ENCODE data around the gene SERPING1. TPM values are rescaled to one million over a fixed set of nuclear protein-coding genes. Genes with fewer than 3 reads are reported as not detected.

The SERPING1 gene
- total RNA-seq, 1 experiment from 2014 or later = 1.3 TPM

DNA sequence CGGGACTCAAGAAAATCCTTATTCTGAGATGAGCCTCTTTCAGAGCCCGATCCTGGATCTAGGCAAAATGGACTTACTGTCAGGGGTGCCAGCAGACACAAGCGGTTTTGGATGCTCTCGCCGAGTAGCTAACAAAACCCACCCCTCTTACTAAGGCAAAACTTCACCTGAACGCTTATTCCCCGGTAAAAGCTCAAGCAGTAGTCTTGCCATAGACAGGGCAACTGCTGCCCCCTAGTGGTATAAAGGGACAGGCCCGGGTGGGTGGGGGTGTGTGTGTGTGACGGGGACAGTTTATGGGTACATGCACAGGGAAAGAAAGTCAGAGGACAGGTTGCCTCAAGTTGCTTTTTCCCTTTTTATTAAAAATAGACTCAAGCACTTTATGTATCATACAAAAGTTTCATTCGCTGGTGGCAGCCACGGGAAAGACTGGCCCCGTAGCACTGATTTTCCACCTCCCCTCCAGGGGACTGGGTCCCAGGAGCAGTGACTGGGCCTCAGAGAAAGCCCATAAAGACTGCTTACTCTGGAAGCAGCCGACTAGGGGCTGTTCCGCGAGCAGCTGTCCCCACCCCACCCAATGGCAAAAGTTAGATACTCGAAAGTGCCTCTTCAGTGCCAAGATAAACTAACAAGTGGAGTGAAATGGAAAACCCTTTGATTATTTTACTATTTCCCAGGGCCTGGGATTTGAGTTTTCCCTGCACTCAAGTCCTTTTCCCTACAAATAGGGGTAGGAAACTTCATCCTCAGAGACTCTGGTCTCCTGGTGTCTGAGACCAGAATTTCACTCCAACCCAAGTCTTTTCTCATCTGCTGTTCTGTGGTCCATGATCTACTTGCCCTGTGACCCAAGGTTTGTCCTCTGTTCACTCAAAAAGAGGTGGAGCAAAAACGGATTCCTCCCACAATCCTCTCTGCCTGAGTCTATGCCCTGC, 47.5 kb downstream of the SERPING1 start:
- Histone ChIP-seq H3K4me1 (ENCODE audit: control insufficient read depth, insufficient read depth, low read length) (peaks cover 25% of the 10 kb centered on the region), H3K27ac (ENCODE audit: low read length) (no peak overlapping the region), H3K4me3 (ENCODE audit: low read depth in 2 of 2, low read length in 2 of 2) (no peak overlapping the region), H3K27me3 (ENCODE audit: control insufficient read depth, insufficient read depth, low read length) (peaks cover 10% of the 10 kb centered on the region; the same call in 1 of the 2 replicates), H3K36me3 (ENCODE audit: control insufficient read depth, insufficient read depth, low read length) (no peaks in the 10 kb centered on the region), H3K9me3 (ENCODE audit: control insufficient read depth, insufficient read depth, low read depth, low read length) (no peaks in the 10 kb centered on the region)
- BruUV-seq (replicated peaks) = no TSS peak
- ChIA-PET CTCF (interaction anchor here (0.6 to 2.3 kb wide), 10 partner anchors 12 to 320 kb away, joined by 3 to 12 read pairs (median 4); partner anchors contain the start of gene UBE2L6), POLR2A (interaction anchor here (0.5 to 0.6 kb wide), 2 partner anchors 31 to 111 kb away, joined by 3 read pairs; no protein-coding TSS in a partner anchor)
- in situ Hi-C loops (cut with HindIII; ENCODE audit: low pct_unique_long_range_greater_than_20kb, low sequenced_read_pairs) (no loop called here), intact Hi-C loops (cut with micrococcal nuclease; ENCODE audit: unreplicated experiment) (loop anchor here (5.0 to 10.0 kb wide), 2 partner anchors 190 to 298 kb away; no protein-coding TSS in a partner anchor)
- ATAC-seq (peak; percentile 77), DNase-seq (ENCODE audit: low read depth, low spot score) (no peak)
- TF ChIP-seq, protein P1, sequence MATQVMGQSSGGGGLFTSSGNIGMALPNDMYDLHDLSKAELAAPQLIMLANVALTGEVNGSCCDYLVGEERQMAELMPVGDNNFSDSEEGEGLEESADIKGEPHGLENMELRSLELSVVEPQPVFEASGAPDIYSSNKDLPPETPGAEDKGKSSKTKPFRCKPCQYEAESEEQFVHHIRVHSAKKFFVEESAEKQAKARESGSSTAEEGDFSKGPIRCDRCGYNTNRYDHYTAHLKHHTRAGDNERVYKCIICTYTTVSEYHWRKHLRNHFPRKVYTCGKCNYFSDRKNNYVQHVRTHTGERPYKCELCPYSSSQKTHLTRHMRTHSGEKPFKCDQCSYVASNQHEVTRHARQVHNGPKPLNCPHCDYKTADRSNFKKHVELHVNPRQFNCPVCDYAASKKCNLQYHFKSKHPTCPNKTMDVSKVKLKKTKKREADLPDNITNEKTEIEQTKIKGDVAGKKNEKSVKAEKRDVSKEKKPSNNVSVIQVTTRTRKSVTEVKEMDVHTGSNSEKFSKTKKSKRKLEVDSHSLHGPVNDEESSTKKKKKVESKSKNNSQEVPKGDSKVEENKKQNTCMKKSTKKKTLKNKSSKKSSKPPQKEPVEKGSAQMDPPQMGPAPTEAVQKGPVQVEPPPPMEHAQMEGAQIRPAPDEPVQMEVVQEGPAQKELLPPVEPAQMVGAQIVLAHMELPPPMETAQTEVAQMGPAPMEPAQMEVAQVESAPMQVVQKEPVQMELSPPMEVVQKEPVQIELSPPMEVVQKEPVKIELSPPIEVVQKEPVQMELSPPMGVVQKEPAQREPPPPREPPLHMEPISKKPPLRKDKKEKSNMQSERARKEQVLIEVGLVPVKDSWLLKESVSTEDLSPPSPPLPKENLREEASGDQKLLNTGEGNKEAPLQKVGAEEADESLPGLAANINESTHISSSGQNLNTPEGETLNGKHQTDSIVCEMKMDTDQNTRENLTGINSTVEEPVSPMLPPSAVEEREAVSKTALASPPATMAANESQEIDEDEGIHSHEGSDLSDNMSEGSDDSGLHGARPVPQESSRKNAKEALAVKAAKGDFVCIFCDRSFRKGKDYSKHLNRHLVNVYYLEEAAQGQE (IDR thresholded peaks at IDR 0.05; ENCODE audit: insufficient read depth in 1 of 2, low read depth in 2 of 2, low read length in 1 of 2) = no peak
- TF ChIP-seq SIN3A (IDR thresholded peaks at IDR 0.05; ENCODE audit: borderline replicate concordance, insufficient read depth, low read depth, low read length) = no peak
- TF ChIP-seq TCF7L2 (IDR thresholded peaks at IDR 0.05; ENCODE audit: low read depth, low read length) = no peak
- TF ChIP-seq, protein P2, sequence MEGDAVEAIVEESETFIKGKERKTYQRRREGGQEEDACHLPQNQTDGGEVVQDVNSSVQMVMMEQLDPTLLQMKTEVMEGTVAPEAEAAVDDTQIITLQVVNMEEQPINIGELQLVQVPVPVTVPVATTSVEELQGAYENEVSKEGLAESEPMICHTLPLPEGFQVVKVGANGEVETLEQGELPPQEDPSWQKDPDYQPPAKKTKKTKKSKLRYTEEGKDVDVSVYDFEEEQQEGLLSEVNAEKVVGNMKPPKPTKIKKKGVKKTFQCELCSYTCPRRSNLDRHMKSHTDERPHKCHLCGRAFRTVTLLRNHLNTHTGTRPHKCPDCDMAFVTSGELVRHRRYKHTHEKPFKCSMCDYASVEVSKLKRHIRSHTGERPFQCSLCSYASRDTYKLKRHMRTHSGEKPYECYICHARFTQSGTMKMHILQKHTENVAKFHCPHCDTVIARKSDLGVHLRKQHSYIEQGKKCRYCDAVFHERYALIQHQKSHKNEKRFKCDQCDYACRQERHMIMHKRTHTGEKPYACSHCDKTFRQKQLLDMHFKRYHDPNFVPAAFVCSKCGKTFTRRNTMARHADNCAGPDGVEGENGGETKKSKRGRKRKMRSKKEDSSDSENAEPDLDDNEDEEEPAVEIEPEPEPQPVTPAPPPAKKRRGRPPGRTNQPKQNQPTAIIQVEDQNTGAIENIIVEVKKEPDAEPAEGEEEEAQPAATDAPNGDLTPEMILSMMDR (IDR thresholded peaks at IDR 0.05) = peak; percentile 94
- peak; percentile 44 for TF ChIP-seq POLR2AphosphoS5 (IDR thresholded peaks at IDR 0.05; ENCODE audit: low read depth, low read length)

DNA sequence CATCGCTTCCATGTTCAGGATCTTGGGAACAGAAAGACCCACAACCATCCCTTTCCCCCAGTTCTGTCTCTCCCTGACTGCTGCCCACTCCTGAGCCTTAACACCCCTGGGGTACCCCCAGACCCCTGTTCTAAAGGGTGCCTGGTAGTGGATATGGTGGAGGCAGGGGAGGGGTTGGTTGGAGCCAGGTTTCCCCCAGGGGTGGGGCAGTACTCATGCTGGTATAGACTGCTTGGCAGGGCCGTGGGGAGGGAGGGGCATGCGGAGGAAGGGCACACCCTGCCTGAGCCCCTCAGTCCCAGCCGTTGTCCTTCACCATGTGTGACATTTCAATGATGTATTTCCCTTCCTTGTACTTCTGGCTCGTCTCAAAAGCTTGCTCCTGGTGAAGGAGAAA, 48.2 kb downstream of the SERPING1 start:
- CTCF ChIA-PET = no interaction called here
- BruUV-seq (replicated peaks) = no TSS peak
- DNase-seq (ENCODE audit: low read depth, low spot score) = no peak
- intact Hi-C loops (cut with micrococcal nuclease; ENCODE audit: unreplicated experiment) = loop anchor here (10.0 kb wide), 1 partner anchor 191 kb away; no protein-coding TSS in a partner anchor
- Histone ChIP-seq H3K4me3 (ENCODE audit: low read depth in 2 of 2, low read length in 2 of 2) (no peak overlapping the region), H3K27ac (ENCODE audit: low read length) (no peak overlapping the region), H3K27me3 (ENCODE audit: control insufficient read depth, insufficient read depth, low read length) (peaks cover 10% of the 10 kb centered on the region), H3K4me1 (ENCODE audit: control insufficient read depth, insufficient read depth, low read length) (peaks cover 19% of the 10 kb centered on the region), H3K9me3 (ENCODE audit: control insufficient read depth, insufficient read depth, low read depth, low read length) (no peaks in the 10 kb centered on the region), H3K36me3 (ENCODE audit: control insufficient read depth, insufficient read depth, low read length) (no peaks in the 10 kb centered on the region)
- no peak for ATAC-seq
- no peak for TF ChIP-seq TCF7L2 (IDR thresholded peaks at IDR 0.05; ENCODE audit: low read depth, low read length)
- TF ChIP-seq, protein P1 (IDR thresholded peaks at IDR 0.05; ENCODE audit: insufficient read depth in 1 of 2, low read depth in 2 of 2, low read length in 1 of 2) = no peak
- TF ChIP-seq, protein P2 (IDR thresholded peaks at IDR 0.05) = no peak
- no peak for TF ChIP-seq POLR2AphosphoS5 (IDR thresholded peaks at IDR 0.05; ENCODE audit: low read depth, low read length)
- TF ChIP-seq SIN3A (IDR thresholded peaks at IDR 0.05; ENCODE audit: borderline replicate concordance, insufficient read depth, low read depth, low read length) = no peak
- in situ Hi-C loops (cut with HindIII; ENCODE audit: low pct_unique_long_range_greater_than_20kb, low sequenced_read_pairs) = no loop called here
- POLR2A ChIA-PET = no interaction called here
